NB4 (cell line): Measurements from ENCODE around the gene TBCCD1.
"Not testable (repeated sequence)": the region's sequence is repeated elsewhere in the genome, so short reads cannot be mapped to it uniquely, and the experiment has no call there.

Experiments used
- DNase-seq: peaks from one replicate; pipeline ENCODE4 v3.0.0; 2010; ENCODE audit warnings: low read depth
- H3K4me3 ChIP-seq: one replicate; pipeline ENCODE4 v1.5.1; 2011; ENCODE audit warnings: mild to moderate bottlenecking, low read depth, low read length, moderate library complexity
- CTCF ChIP-seq: IDR thresholded peaks from one replicate; pipeline ENCODE4 v1.5.1; 2012; ENCODE audit warnings: low read depth, low read length
- MAX ChIP-seq: IDR thresholded peaks from 2 replicates; pipeline ENCODE4 v1.6.1; 2011; ENCODE audit warnings: low read depth, low read length
- MYC ChIP-seq: IDR thresholded peaks from 2 replicates; pipeline ENCODE4 v1.6.1; 2011; ENCODE audit warnings: low read depth, low read length
- POLR2A ChIP-seq: IDR thresholded peaks from 2 replicates; pipeline ENCODE4 v1.6.1; 2011; ENCODE audit warnings: mild to moderate bottlenecking; ENCODE audit not compliant: insufficient read length; ENCODE audit errors: extremely low read depth

The TBCCD1 gene

GRCh38 chr3:186502138-186502948, 64.8 kb downstream of the TBCCD1 start:
- DNase-seq, result peak; percentile 91
- TF ChIP-seq MAX, result peak; percentile 34; the same call in 1 of the 2 replicates
- TF ChIP-seq POLR2A, result no peak
- TF ChIP-seq MYC, result 0 out of 2 replicates have a peak, but pooled peaks have one; percentile 13
- TF ChIP-seq CTCF, result no peak
- H3K4me3 ChIP-seq, result peak overlapping the region; percentile 43

- DNase-seq, H3K4me3 ChIP-seq: not testable (repeated sequence)
Measured at GRCh38 chr3:186499949-186500348, 67.2 kb downstream of the TBCCD1 start.

GRCh38 chr3:186498022-186498421, 69.1 kb downstream of the TBCCD1 start:
- not testable (repeated sequence) for H3K4me3 ChIP-seq, DNase-seq

- DNase-seq, result no peak
- no peak overlapping the region for H3K4me3 ChIP-seq
- TF ChIP-seq MYC (no peak), MAX (no peak), POLR2A (no peak), CTCF (no peak)
Measured at GRCh38 chr3:186497608-186498007, 69.5 kb downstream of the TBCCD1 start.

- no peak for TF ChIP-seq POLR2A
- no peak for TF ChIP-seq CTCF
- TF ChIP-seq MYC, result no peak
- no peak for TF ChIP-seq MAX
- no peak for DNase-seq
- no peak overlapping the region for H3K4me3 ChIP-seq
Measured at GRCh38 chr3:186496635-186497034, 70.5 kb downstream of the TBCCD1 start.
